ENCODE data around the gene FSIP1. TPM values are rescaled to one million over a fixed set of nuclear protein-coding genes. Genes with fewer than 3 reads are reported as not detected.

Gene FSIP1
- total RNA-seq, 3 donors from 2014 or later: 0.22 to 0.69 (median 0.38) TPM

DNA sequence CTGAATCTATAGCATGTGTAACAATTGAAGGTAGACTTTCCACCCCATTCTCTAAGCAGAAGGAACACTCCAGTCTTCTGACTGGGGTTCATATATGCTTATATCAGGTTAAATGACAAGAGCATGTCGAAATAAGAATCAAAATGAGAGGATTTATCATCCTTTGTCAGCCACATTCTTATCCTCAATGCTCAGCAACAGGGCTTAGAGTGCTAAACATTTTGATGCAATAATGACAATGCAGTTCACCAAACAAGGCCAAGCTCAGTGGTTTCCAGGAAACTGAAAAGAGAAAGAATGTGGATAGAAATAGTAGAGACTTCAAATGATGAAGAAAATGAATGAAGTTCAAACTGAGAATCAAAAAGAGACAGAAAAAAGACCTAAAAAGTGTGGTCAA is 78.0 kb downstream of the FSIP1 start:
- no peaks in the 10 kb centered on the region for H3K27me3 Mint-ChIP-seq (ENCODE audit: low read depth)
- no peaks in the 10 kb centered on the region for H3K4me1 Mint-ChIP-seq (ENCODE audit: low read depth)
- H3K9me3 Mint-ChIP-seq: no peaks in the 10 kb centered on the region
- ATAC-seq (no peak), DNase-seq (no peak)
- H3K4me3 Mint-ChIP-seq: no peak overlapping the region
- H3K36me3 Mint-ChIP-seq (ENCODE audit: insufficient read depth): no peaks in the 10 kb centered on the region

DNA sequence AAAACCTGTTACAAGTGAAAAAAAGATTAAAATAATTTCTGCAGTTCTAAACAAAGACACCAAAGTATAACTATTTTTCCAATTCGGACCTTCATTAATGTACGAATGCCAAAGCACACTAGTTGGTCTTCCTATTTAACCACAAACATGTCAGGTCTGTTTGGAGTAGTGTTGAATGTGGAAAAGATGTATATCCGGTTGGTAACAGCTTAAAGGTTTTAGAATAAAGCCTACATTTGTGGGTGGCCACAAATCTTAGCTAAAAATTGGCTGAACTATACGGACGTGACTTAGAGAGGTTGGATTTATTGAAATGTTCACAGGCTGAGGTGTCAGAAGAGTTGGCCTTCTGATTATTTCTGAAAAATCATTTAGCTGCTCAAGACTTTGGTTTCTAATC is 78.4 kb downstream of the FSIP1 start:
- ATAC-seq: no peak
- DNase-seq: no peak
- Mint-ChIP-seq H3K9me3 (no peaks in the 10 kb centered on the region), H3K36me3 (ENCODE audit: insufficient read depth) (no peaks in the 10 kb centered on the region), H3K4me1 (ENCODE audit: low read depth) (no peaks in the 10 kb centered on the region), H3K4me3 (no peak overlapping the region), H3K27me3 (ENCODE audit: low read depth) (no peaks in the 10 kb centered on the region)

DNA sequence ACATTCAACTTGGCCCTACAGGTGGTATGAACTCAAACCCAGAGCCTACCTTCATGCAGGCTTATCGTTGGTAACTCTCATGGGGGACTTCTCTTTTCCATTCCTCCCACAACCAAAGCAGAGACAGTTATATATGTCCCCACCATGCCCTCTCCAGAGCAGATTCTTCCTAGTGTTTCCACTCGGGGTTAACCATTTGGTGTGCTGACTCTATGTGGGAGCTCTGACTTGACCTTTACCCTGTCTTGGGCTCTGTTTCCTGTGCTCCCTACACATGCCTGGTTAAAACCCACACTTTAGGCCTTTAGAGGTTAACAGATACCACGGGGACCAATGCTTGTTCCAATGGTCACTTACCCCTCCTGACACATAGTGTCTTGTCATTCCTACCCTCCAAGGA is 80.7 kb downstream of the FSIP1 start:
- H3K36me3 Mint-ChIP-seq (ENCODE audit: insufficient read depth): no peaks in the 10 kb centered on the region
- ATAC-seq (no peak), DNase-seq (no peak)
- H3K4me3 Mint-ChIP-seq: no peak overlapping the region
- H3K9me3 Mint-ChIP-seq: no peaks in the 10 kb centered on the region
- no peaks in the 10 kb centered on the region for H3K27me3 Mint-ChIP-seq (ENCODE audit: low read depth)
- H3K4me1 Mint-ChIP-seq (ENCODE audit: low read depth): no peaks in the 10 kb centered on the region

DNA sequence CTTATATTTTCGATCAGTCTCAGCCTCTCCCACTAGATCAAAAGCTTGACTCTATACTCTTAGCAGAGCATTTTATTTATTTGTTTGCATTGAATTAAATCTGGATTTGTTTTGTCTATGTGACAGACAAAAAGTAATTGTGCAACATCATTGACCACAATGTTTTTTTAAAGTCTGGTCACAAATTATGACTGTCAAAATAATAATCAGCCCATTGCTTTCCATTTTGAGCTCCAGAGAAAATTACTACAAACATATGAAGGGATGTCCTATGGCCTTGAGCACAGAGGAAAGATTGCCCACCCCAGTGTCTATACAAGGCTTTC is 82.3 kb downstream of the FSIP1 start:
- no peak overlapping the region for H3K4me3 Mint-ChIP-seq
- no peaks in the 10 kb centered on the region for H3K36me3 Mint-ChIP-seq (ENCODE audit: insufficient read depth)
- H3K4me1 Mint-ChIP-seq (ENCODE audit: low read depth): no peaks in the 10 kb centered on the region
- no peaks in the 10 kb centered on the region for H3K27me3 Mint-ChIP-seq (ENCODE audit: low read depth)
- no peaks in the 10 kb centered on the region for H3K9me3 Mint-ChIP-seq
- ATAC-seq (no peak), DNase-seq (no peak)

DNA sequence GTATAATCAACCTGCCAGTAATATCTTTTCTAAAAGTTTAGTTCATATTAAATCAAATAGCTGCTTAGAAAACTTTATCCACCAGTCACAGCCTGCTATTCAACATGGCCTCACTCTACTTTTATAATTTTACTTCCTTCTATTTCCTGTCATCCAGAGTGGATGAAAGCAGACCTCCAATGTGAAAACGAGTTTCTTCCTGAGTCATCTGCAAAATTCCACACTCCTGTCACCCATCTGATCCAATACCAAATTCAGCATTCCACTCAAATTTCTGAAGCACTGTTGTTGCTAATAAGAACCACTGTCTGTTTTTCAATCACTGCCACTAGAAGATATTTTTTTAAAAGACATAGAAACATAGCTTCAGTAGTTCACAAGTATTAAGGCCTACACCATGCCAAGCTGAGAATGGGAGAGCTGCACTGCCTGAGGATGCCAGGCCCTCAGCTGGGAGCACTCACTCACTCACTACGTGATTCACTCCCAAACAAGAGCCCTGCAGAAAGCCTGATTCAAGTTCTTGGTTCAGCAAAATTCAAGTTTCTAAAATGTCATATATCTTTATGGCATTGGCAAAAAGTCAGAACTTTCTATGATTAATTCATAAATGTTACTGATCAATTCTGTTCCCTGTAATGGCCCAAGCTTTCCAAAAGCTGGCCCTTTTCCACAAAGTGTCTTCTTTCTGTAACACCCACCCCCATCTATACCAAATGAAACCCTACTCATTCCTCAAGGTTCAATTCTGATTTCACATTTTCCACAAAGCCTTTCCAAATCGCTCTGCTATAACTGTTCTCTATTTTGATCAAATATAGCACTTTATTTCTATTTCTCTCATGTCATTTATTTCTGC is 82.9 kb downstream of the FSIP1 start:
- no peak for ATAC-seq
- no peak overlapping the region for H3K4me3 Mint-ChIP-seq
- no peaks in the 10 kb centered on the region for H3K27me3 Mint-ChIP-seq (ENCODE audit: low read depth)
- H3K36me3 Mint-ChIP-seq (ENCODE audit: insufficient read depth): no peaks in the 10 kb centered on the region
- no peaks in the 10 kb centered on the region for H3K4me1 Mint-ChIP-seq (ENCODE audit: low read depth)
- no peaks in the 10 kb centered on the region for H3K9me3 Mint-ChIP-seq
- DNase-seq: no peak

DNA sequence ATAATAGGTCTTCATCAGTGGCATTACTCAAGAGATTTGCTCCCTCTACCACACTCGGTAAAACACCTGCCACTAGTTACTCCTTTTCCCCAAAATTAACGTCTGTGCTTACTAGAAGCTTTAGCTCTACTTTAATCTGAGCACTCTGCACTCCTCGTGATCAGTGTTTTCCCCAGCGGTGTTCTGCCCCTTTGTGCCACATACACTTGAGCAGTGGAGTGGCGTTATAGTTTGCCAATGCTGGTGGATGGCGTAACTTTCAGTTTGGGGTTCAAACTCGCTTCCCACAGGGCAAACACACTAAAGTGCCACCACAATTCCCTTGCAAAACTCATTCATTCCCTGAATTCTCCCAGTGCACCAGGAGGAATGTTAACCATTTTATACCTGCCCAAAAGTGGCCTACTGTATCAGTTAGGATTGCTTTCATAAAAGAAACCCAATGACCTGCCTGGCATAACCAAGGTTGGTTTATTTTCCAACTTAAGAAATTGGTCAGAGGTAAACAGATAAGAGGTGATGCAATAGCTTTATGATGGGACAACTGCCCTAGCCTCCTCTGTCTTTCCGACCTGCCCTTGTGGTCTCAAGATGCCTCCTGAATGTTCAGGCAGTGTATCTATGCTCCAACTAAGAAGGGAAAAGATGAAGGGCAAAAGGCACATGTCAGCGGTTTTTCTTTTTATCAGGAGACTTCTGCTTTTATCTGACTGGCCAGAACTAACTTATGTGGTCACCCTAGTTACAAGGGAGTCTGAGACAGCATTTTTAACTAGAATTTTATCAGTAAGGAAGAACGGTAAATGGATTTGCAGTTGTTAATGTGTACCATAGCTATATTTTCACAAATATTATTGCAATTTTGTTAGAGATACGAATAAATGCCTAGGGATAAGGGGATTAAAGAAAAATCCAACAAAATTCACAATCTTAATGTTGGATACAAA is 83.9 kb downstream of the FSIP1 start:
- ATAC-seq (no peak), DNase-seq (no peak)
- no peaks in the 10 kb centered on the region for H3K36me3 Mint-ChIP-seq (ENCODE audit: insufficient read depth)
- no peaks in the 10 kb centered on the region for H3K9me3 Mint-ChIP-seq
- H3K4me3 Mint-ChIP-seq: no peak overlapping the region
- no peaks in the 10 kb centered on the region for H3K27me3 Mint-ChIP-seq (ENCODE audit: low read depth)
- no peaks in the 10 kb centered on the region for H3K4me1 Mint-ChIP-seq (ENCODE audit: low read depth)

DNA sequence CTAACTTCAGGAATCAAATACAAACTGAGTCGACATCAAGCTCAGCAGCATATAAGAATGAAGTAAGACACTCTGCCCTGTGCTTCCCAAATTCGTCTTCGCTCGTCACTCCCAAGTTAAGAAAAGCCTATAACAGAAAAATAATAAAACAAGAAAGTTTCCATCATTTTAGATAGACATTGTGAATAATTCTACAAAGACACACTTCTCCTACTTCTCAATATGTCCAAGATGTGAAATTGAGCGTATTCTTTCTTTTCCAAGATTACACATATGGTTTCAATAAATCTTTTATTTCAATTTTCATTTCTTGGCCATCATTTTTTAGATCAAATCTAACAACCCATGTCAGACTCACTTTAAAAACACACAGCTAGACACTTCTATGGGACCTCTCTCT is 85.1 kb downstream of the FSIP1 start:
- Mint-ChIP-seq H3K36me3 (ENCODE audit: insufficient read depth) (no peaks in the 10 kb centered on the region), H3K27me3 (ENCODE audit: low read depth) (peaks cover 2% of the 10 kb centered on the region), H3K4me3 (no peak overlapping the region), H3K9me3 (no peaks in the 10 kb centered on the region), H3K4me1 (ENCODE audit: low read depth) (no peaks in the 10 kb centered on the region)
- DNase-seq: no peak
- ATAC-seq: no peak

DNA sequence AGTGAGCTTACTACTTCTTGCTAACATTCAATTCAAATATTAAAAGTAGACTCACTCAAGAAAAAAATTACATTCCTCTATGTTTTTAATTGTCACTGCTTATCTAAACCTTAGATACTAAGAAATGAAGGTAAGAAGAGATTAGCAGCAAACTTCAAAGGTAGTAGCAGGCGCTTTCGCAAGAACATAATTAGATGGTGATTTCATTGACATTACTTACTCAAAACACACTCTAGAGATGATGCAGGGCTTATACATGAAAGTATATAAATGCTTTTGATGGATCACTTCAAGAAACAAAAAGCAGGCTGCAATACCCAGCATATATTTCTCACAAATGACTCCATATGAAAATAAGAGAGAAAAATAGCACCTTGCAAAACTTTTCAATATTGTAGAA is 86.8 kb downstream of the FSIP1 start:
- Mint-ChIP-seq H3K4me1 (ENCODE audit: low read depth) (no peaks in the 10 kb centered on the region), H3K9me3 (no peaks in the 10 kb centered on the region), H3K4me3 (no peak overlapping the region), H3K36me3 (ENCODE audit: insufficient read depth) (no peaks in the 10 kb centered on the region), H3K27me3 (ENCODE audit: low read depth) (peaks cover 3% of the 10 kb centered on the region)
- ATAC-seq (no peak), DNase-seq (no peak)

DNA sequence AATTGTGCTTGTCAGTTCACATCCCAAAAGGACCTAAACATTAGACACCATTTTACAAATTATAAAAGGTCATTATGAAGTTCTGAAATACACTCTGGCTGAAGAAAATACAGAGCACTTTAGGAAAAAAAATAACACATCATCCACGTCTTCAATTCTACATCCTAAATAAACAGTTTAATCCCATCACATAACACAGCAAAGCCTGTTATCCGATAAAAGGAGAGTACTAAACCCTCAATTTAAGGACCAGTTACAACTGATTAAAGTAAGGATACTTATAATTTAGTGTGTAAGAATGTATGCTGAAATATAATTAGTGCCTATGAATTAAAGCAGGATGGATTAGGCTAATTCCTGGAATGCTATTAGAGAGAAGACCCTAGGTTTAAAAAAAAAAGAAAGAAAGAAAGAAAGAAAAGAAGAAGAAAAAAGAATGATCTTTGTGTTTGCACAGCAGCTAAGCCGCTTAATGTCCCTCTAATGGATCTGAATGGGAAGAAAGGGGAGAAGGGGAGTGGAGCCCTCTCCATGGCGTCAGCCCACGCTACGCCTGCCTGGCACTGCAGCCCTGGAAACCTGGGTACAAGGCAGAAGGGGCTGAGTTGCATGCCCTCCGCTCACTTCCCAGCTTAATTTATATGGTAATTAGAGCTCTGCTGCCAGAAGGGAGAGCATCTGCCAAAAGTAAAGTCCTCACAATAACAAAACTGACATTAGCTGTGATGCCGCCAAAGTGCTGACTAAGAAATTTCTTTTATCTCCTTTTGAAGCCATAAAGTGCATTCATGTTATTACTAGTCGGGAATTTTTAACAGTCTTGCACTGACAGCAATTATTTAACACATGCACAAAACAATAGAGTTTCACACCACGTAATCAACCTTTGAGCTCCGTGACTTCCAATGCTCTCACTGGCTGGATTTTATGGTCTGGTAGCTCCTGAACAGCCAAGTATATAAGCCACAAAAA is 90.0 kb downstream of the FSIP1 start:
- no peaks in the 10 kb centered on the region for H3K36me3 Mint-ChIP-seq (ENCODE audit: insufficient read depth)
- H3K9me3 Mint-ChIP-seq: no peaks in the 10 kb centered on the region
- H3K27me3 Mint-ChIP-seq (ENCODE audit: low read depth): peaks cover 3% of the 10 kb centered on the region
- DNase-seq (no peak), ATAC-seq (no peak)
- no peaks in the 10 kb centered on the region for H3K4me1 Mint-ChIP-seq (ENCODE audit: low read depth)
- no peak overlapping the region for H3K4me3 Mint-ChIP-seq

DNA sequence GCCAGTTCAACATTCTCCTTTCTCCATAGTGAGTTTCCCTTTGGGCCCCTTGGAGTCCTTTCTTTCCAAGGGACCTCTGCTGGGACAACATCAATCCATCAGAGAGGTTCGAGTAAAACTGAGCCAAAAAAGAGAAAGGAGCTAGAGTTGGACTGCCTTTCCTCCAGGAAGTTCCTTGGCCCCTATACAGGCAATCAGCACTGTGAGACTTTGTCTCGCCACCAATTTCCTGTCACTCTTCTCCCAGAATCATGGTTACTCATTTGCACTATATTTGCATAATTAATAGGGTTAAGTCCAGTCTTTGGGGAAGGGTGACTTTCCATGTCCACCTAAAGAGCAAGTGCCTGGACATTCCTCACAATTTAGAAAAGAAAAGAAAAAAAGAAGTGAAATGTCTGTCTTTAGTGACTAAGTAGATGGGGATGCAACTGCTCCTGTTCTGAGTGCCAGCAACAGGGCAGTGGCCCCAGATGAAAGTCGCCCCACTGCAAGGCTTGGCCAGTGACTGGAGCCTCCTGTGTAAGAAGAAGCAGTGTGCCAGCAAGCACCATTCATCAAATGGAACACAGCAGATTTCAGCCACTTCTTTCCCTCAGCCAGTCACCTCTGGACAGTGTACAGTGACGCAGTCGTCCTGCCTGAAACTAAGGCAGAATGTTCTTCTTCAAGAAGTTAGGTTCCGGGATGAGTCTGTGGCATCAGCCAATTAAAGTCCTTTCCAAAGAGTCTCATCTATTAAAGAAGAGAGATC is 91.6 kb downstream of the FSIP1 start:
- no peaks in the 10 kb centered on the region for H3K4me1 Mint-ChIP-seq (ENCODE audit: low read depth)
- peaks cover 3% of the 10 kb centered on the region for H3K27me3 Mint-ChIP-seq (ENCODE audit: low read depth)
- ATAC-seq: no peak
- DNase-seq: no peak
- no peaks in the 10 kb centered on the region for H3K9me3 Mint-ChIP-seq
- H3K4me3 Mint-ChIP-seq: no peak overlapping the region
- H3K36me3 Mint-ChIP-seq (ENCODE audit: insufficient read depth): no peaks in the 10 kb centered on the region

DNA sequence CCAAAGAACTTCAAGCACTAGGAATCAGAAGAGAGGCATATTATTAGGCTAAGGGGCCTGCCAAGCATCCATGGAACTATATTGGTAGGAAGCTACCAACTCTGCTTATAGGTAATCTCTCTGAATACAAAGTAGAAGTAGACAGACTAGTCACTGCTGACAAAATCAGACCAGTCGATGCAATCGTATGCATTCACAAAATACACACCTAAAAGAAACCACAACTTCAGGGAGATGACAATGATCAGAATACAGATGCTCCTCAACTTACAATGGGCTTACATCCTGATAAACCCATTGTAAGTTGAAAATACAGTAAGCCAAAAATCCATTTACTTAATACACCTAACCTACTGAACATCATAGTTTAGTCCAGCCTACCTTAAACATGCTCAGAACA is 94.7 kb downstream of the FSIP1 start:
- H3K27me3 Mint-ChIP-seq (ENCODE audit: low read depth): peaks cover 3% of the 10 kb centered on the region

DNA sequence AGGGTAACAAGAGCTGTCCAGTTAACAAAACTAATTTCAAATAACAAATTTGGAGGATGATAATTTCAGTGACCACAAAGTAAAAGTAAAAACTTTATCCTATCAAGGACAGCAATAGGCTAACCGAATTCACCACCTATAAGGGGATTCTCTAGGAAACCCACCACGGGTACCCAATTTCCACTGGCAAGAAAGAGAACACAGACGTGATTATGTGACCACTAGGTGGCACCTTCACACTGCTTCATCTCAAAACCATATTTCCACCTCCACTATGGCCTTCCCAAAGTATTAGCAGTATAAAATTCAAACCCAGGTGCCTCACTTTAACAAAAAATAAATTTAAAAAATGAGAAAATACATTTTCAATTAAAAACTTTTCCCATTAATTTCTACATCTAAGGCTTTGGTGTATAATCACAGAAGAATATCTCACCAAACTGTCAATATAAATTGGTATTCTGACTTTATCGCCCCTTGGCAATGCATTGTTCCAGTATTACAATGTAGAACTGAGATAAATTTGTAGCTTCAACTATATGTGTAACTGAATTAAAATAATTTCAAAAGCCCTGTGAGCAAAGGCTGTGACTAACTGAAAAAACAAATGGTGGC is 96.5 kb downstream of the FSIP1 start:
- peak; percentile 12 for DNase-seq
- Mint-ChIP-seq H3K4me3 (no peak overlapping the region), H3K36me3 (ENCODE audit: insufficient read depth) (no peaks in the 10 kb centered on the region), H3K9me3 (no peaks in the 10 kb centered on the region), H3K4me1 (ENCODE audit: low read depth) (peaks cover 3% of the 10 kb centered on the region), H3K27me3 (ENCODE audit: low read depth) (no peaks in the 10 kb centered on the region)
- ATAC-seq: no peak

More for the DNA sequence above, 94.7 kb downstream of the FSIP1 start:
- H3K4me3 Mint-ChIP-seq: no peak overlapping the region
- ATAC-seq: no peak
- no peaks in the 10 kb centered on the region for H3K9me3 Mint-ChIP-seq
- H3K36me3 Mint-ChIP-seq (ENCODE audit: insufficient read depth): no peaks in the 10 kb centered on the region
- H3K4me1 Mint-ChIP-seq (ENCODE audit: low read depth): peaks cover 3% of the 10 kb centered on the region
- no peak for DNase-seq

DNA sequence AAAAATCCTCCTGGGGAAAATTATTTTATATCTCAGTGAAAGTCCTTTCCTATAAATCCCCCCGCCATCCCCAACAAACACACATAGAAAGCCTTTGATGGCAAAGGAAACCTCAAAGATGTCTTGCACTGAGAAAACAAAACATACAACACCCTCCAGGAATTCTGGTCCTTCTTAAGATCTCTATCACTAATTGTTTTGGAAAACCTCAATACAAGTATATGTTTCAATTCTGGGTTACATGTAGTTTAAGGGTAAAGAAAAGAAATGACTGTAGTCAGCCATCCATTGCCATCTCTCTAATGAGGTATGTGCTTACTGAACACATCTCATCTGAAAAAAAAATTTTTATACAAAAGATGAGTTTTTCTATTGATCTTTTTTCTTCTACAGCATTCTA is 97.3 kb downstream of the FSIP1 start:
- Mint-ChIP-seq H3K36me3 (ENCODE audit: insufficient read depth) (no peaks in the 10 kb centered on the region), H3K9me3 (no peaks in the 10 kb centered on the region), H3K4me1 (ENCODE audit: low read depth) (peaks cover 3% of the 10 kb centered on the region), H3K27me3 (ENCODE audit: low read depth) (no peaks in the 10 kb centered on the region), H3K4me3 (no peak overlapping the region)
- no peak for ATAC-seq
- DNase-seq: no peak
